Suprapubic skin (tissue), 4 donors: ENCODE data around the gene TCHP.

Experiments used
- EP300 ChIP-seq: sonication (generic); formaldehyde crosslinking; IDR thresholded peaks from one replicate; pipeline ENCODE4 v1.6.1; 2017; ENCODE audit warnings: antibody characterized with exemption
- POLR2A ChIP-seq, 2 donors: fragments of 450-650 bp; IDR thresholded peaks; one replicate each; pipeline ENCODE4 v1.6.1; 2017; ENCODE audit warnings: antibody characterized with exemption in 2 of 2, mild to moderate bottlenecking in 2 of 2, moderate library complexity in 2 of 2
- POLR2AphosphoS5 ChIP-seq, 3 donors: sonication (generic); formaldehyde crosslinking; IDR thresholded peaks; one replicate each; pipeline ENCODE4 v1.6.1; 2017; ENCODE audit warnings: antibody characterized with exemption in 3 of 3
- TF ChIP-seq, protein P1 (sequence below), 2 donors: fragments of 200-600 bp in 1 of 2; fragments of 450-650 bp in 1 of 2; sonication (generic) in 1 of 2; IDR thresholded peaks; one replicate each; pipeline ENCODE4 v1.5.1; 2016 to 2019; ENCODE audit warnings: antibody characterized with exemption in 2 of 2, mild to moderate bottlenecking in 1 of 2, moderate library complexity in 1 of 2

DNA sequence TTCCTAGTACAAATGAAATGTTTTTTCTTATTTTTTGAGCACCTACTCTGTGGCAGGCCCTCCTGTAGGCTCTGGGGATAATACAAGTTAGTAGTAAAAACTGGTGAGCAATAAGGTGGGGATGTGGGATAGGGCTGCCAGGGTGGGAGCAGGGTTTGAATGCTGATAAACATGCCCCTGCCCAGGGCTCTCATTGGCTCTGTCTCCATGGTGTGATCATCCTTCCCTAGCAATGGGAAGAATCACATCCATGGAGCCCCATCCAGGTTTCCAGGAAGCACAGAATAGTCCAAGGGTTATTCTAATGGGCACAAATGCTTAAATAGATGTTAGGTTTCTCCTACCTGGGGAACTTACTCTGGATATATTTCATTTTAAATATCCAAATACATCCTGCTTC, 50.6 kb downstream of the TCHP start:
- no peak for TF ChIP-seq POLR2A (IDR thresholded peaks at IDR 0.05)
- TF ChIP-seq, protein P1, sequence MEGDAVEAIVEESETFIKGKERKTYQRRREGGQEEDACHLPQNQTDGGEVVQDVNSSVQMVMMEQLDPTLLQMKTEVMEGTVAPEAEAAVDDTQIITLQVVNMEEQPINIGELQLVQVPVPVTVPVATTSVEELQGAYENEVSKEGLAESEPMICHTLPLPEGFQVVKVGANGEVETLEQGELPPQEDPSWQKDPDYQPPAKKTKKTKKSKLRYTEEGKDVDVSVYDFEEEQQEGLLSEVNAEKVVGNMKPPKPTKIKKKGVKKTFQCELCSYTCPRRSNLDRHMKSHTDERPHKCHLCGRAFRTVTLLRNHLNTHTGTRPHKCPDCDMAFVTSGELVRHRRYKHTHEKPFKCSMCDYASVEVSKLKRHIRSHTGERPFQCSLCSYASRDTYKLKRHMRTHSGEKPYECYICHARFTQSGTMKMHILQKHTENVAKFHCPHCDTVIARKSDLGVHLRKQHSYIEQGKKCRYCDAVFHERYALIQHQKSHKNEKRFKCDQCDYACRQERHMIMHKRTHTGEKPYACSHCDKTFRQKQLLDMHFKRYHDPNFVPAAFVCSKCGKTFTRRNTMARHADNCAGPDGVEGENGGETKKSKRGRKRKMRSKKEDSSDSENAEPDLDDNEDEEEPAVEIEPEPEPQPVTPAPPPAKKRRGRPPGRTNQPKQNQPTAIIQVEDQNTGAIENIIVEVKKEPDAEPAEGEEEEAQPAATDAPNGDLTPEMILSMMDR (IDR thresholded peaks at IDR 0.05): no peak
- no peak for TF ChIP-seq POLR2AphosphoS5 (IDR thresholded peaks at IDR 0.05)
- TF ChIP-seq EP300: no peak
